HepG2 (cell line): ENCODE measurements around the gene TMBIM1. TPM values are rescaled to one million over a fixed set of nuclear protein-coding genes. Genes with fewer than 3 reads are reported as not detected.

Experiments
- ATAC-seq: fragments of 200-7000 bp; cut with Tn5 transposase; 3 replicates; pipeline ENCODE4 v1.9.1; 2020; ENCODE audit warnings: mild to moderate bottlenecking, moderate library complexity
- BruUV-seq: library from RNA; stranded (reverse); fragments of 400-500 nt; replicated peaks from 2 replicates; lab custom pipeline; 2021; lab: Mats Ljungman, UMichigan
- CTCF ChIA-PET: fragments of 300-600 bp; formaldehyde crosslinking; extraction: SDS; loops from one replicate; lab custom pipeline; 2021; ENCODE audit warnings: low total read pairs, inconsistent platforms, low intra/inter-chr PET ratio; lab: Yijun Ruan, JAX
- POLR2A ChIA-PET: fragments of 350-600 bp; sonication (Branson Sonifier 250); formaldehyde crosslinking; loops from one replicate; lab custom pipeline; 2020; ENCODE audit warnings: antibody characterized with exemption, inconsistent platforms; lab: Yijun Ruan, JAX
- DNase-seq: peaks from one replicate; pipeline ENCODE4 v3.0.0-alpha.2; 2015; ENCODE audit warnings: low spot score
- FAIRE-seq: peaks from 3 replicates; lab custom pipeline; 2011; peaks lifted over from hg19 to GRCh38; lab: Jason Lieb, UNC
- H2AFZ ChIP-seq: one replicate; pipeline ENCODE4 v1.6.1; 2011; ENCODE audit warnings: low read length, inconsistent platforms
- H3K27ac ChIP-seq: fragments of 300-600 bp; 3 replicates; pipeline ENCODE4 v1.8.0; 2011; ENCODE audit warnings: mixed run types, mild to moderate bottlenecking, mixed read lengths, low read length, inconsistent platforms; ENCODE audit not compliant: insufficient read depth; ENCODE audit errors: extremely low read length
- H3K27me3 ChIP-seq, 2 experiments: fragments of 200-600 bp in 1 of 2; 2 replicates in 1 of 2; 3 replicates in 1 of 2; pipeline versions ENCODE4 v1.6.0 to v1.8.0; 2011; ENCODE audit warnings: low read length in 2 of 2, mild to moderate bottlenecking in 2 of 2, moderate library complexity in 2 of 2, inconsistent platforms in 1 of 2; ENCODE audit not compliant: insufficient read depth in 2 of 2, control insufficient read depth in 1 of 2
- H3K36me3 ChIP-seq, 2 experiments: fragments of 200-600 bp in 1 of 2; replicated peaks in 1 of 2; 2 replicates in 1 of 2; 3 replicates in 1 of 2; pipeline versions ENCODE4 v1.5.1 to v1.8.0; 2011; ENCODE audit warnings: low read length in 2 of 2, inconsistent platforms in 1 of 2; ENCODE audit not compliant: insufficient read depth in 2 of 2, control insufficient read depth in 1 of 2
- H3K4me1 ChIP-seq: 2 replicates; pipeline ENCODE4 v1.5.1; 2012; ENCODE audit warnings: low read length, inconsistent platforms; ENCODE audit not compliant: insufficient read depth
- H3K4me2 ChIP-seq: 2 replicates; pipeline ENCODE4 v1.6.0; 2011; ENCODE audit warnings: low read depth, low read length, inconsistent platforms
- H3K4me3 ChIP-seq, 3 experiments: fragments of 200-600 bp in 1 of 3; sonication (generic), shearing (Covaris generic) in 1 of 3; replicated peaks in 1 of 3; 2 replicates each; pipeline ENCODE4 v1.5.1; 2011 to 2016; ENCODE audit warnings: low read length in 3 of 3, inconsistent platforms in 2 of 3, low read depth in 2 of 3, mild to moderate bottlenecking in 2 of 3, control low read depth in 1 of 3, mixed read lengths in 1 of 3; ENCODE audit not compliant: insufficient read depth in 1 of 3
- H3K79me2 ChIP-seq: one replicate; pipeline ENCODE4 v1.6.1; 2011; ENCODE audit warnings: low read length, inconsistent platforms; ENCODE audit not compliant: insufficient read depth
- H3K9ac ChIP-seq: 2 replicates; pipeline ENCODE4 v1.6.0; 2011; ENCODE audit warnings: mild to moderate bottlenecking, low read depth, low read length, inconsistent platforms; ENCODE audit not compliant: insufficient read depth
- H3K9me3 ChIP-seq: 2 replicates; pipeline ENCODE4 v1.5.1; 2012; ENCODE audit warnings: mild to moderate bottlenecking, low read length
- H4K20me1 ChIP-seq: 2 replicates; pipeline ENCODE4 v1.6.0; 2011; ENCODE audit warnings: inconsistent platforms, mild to moderate bottlenecking, low read length, moderate library complexity; ENCODE audit not compliant: insufficient read depth
- AGO2 ChIP-seq: fragments of 200-400 bp; formaldehyde crosslinking; optimal IDR thresholded peaks from 2 replicates; pipeline ENCODE3; 2017; ENCODE audit warnings: mild to moderate bottlenecking, low read depth, low read length, moderate library complexity
- JARID2 ChIP-seq: sonication (generic); formaldehyde crosslinking; IDR thresholded peaks from 2 replicates; pipeline ENCODE4 v1.8.1; 2023; ENCODE audit warnings: missing genetic modification reagents, inconsistent platforms; ENCODE audit not compliant: insufficient replicate concordance
- POLR2A ChIP-seq, 2 experiments: IDR thresholded peaks; 2 replicates each; pipeline ENCODE4 v1.6.1; 2011; ENCODE audit warnings: low read depth in 2 of 2, low read length in 2 of 2, mild to moderate bottlenecking in 1 of 2, moderate library complexity in 1 of 2; ENCODE audit not compliant: insufficient read depth in 1 of 2
- RAD21 ChIP-seq: fragments of 450-650 bp; formaldehyde crosslinking; IDR thresholded peaks from 2 replicates; pipeline ENCODE4 v1.5.0; 2020; ENCODE audit warnings: mild to moderate bottlenecking
- RBFOX2 ChIP-seq: fragments of 200-400 bp; formaldehyde crosslinking; IDR thresholded peaks from 2 replicates; pipeline ENCODE4 v1.6.1; 2017; ENCODE audit warnings: low read depth, mild to moderate bottlenecking, low read length
- SYNCRIP ChIP-seq: fragments of 200-400 bp; formaldehyde crosslinking; IDR thresholded peaks from 2 replicates; pipeline ENCODE4 v1.6.1; 2018; ENCODE audit warnings: mild to moderate bottlenecking, low read depth, low read length; ENCODE audit not compliant: insufficient read depth
- ZBTB1 ChIP-seq: sonication (generic); formaldehyde crosslinking; IDR thresholded peaks from 2 replicates; pipeline ENCODE4 v1.4.0; 2020; ENCODE audit warnings: missing genetic modification reagents, borderline replicate concordance
- ZFY ChIP-seq: sonication (generic); formaldehyde crosslinking; IDR thresholded peaks from 2 replicates; pipeline ENCODE4 v1.4.0; 2020; ENCODE audit warnings: missing genetic modification reagents
- ZNF263 ChIP-seq: sonication (generic); formaldehyde crosslinking; IDR thresholded peaks from 2 replicates; pipeline ENCODE4 v1.4.0; 2020; ENCODE audit warnings: missing genetic modification reagents
- ZNF292 ChIP-seq: sonication (generic); formaldehyde crosslinking; IDR thresholded peaks from 2 replicates; pipeline ENCODE4 v1.8.1; 2022; ENCODE audit warnings: mild to moderate bottlenecking, low read depth, missing genetic modification reagents, borderline replicate concordance
- ZNF572 ChIP-seq: sonication (generic); formaldehyde crosslinking; IDR thresholded peaks from 2 replicates; pipeline ENCODE4 v1.5.1; 2020; ENCODE audit warnings: mild to moderate bottlenecking, missing genetic modification reagents
- WGBS: methylation state at CpG from one replicate; pipeline ENCODE4 v1.1.6; 2017; ENCODE audit warnings: low lambda C conversion rate; 5-methylcytosine and 5-hydroxymethylcytosine counted together
- in situ Hi-C: cut with HindIII; loops from 2 replicates; pipeline ENCODE4 v1.10.0; 2017; ENCODE audit warnings: low pct_unique_long_range_greater_than_20kb; ENCODE audit not compliant: extremely low pct_ligation_motif_present
- intact Hi-C: fragments of 100-400 bp; cut with micrococcal nuclease; formaldehyde crosslinking; loops from one replicate; pipeline ENCODE4 v1.10.0; 2022; ENCODE audit not compliant: unreplicated experiment
- polyA plus RNA-seq, 8 experiments: library from polyadenylated mRNA; depleted of rRNA in 3 of 8; stranded (reverse) in 7 of 8; unstranded in 1 of 8; fragments of >200 nt; fragmentation: Illumina TruSeq in 4 of 8; extraction: Trizol in 4 of 8; gene quantifications; 2 replicates each; pipeline versions ENCODE4 v1.2.1 to v1.2.3, GENCODE V29; 2011 to 2016; ENCODE audit warnings: low read depth in 4 of 8, missing spikeins in 1 of 8, mixed read lengths in 1 of 8; ENCODE audit not compliant: insufficient read depth in 1 of 8
- total RNA-seq, 5 experiments: library from RNA; depleted of rRNA; stranded (reverse); fragments of >200 nt; fragmentation: Illumina TruSeq; extraction: Trizol; gene quantifications; 2 replicates each; pipeline ENCODE4 v1.2.3, GENCODE V29; 2016; ENCODE audit warnings: low read depth in 1 of 5
- TF ChIP-seq, protein P1 (sequence below): sonication (generic); formaldehyde crosslinking; IDR thresholded peaks from 2 replicates; pipeline ENCODE4 v1.4.0; 2020; ENCODE audit warnings: missing genetic modification reagents
- TF ChIP-seq, protein P2 (sequence below): sonication (generic); formaldehyde crosslinking; IDR thresholded peaks from 2 replicates; pipeline ENCODE4 v1.5.1; 2020; ENCODE audit warnings: mild to moderate bottlenecking, missing genetic modification reagents, moderate library complexity

The TMBIM1 gene
- total and polyA plus RNA-seq, 2 of the 13 experiments (the other 11 are each of a cell fraction or from before 2014, with no cell fraction given), result 127 to 139 TPM

DNA sequence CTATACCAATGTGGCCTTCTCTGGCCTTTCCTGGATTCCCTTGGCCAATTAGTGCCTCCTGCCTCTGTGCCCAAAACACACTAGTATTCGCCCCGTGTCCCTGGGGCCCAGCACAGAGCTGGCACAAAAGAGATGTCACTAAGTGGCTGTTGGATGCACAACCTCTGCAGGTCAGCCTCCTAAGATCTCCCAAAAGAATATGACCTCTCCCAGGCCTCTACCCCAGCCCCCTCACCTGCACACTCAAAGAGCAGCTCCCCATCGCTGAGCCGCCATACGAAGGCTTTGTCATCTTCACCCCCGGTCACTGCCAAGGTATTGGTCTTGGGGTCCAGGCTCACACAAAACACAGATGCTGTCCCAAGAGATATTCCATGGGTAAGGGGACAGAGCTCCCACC is 25.0 kb downstream of the TMBIM1 start:
- H3K4me3 ChIP-seq, result no peak overlapping the region
- H3K9me3 ChIP-seq, result no peaks in the 10 kb centered on the region
- FAIRE-seq (no peak), ATAC-seq (no peak), DNase-seq (no peak)
- in situ Hi-C loops, result no loop called here
- H3K27me3 ChIP-seq, result no peaks in the 10 kb centered on the region; a peak in 1 of 5 replicates
- H4K20me1 ChIP-seq, result no peaks in the 10 kb centered on the region
- H3K4me1 ChIP-seq, result peaks cover 63% of the 10 kb centered on the region
- H3K4me2 ChIP-seq, result no peak overlapping the region
- H3K36me3 ChIP-seq, result peaks cover 19 to 40% of the 10 kb centered on the region in 2 experiments
- no TSS peak for BruUV-seq
- TF ChIP-seq, protein P1, sequence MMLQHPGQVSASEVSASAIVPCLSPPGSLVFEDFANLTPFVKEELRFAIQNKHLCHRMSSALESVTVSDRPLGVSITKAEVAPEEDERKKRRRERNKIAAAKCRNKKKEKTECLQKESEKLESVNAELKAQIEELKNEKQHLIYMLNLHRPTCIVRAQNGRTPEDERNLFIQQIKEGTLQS (CRISPR knock-in tag), result no peak
- TF ChIP-seq RBFOX2, result 0 out of 2 replicates have a peak, but pooled peaks have one; percentile 21
- H3K9ac ChIP-seq, result no peak overlapping the region
- H3K27ac ChIP-seq, result no peak overlapping the region
- POLR2A ChIA-PET, result no interaction called here
- CTCF ChIA-PET, result no interaction called here
- 97% methylated on average over 6 of the region's 6 CpGs for WGBS
- H3K79me2 ChIP-seq, result peaks cover 21% of the 10 kb centered on the region
- H2AFZ ChIP-seq, result no peak overlapping the region
- intact Hi-C loops, result no loop called here

DNA sequence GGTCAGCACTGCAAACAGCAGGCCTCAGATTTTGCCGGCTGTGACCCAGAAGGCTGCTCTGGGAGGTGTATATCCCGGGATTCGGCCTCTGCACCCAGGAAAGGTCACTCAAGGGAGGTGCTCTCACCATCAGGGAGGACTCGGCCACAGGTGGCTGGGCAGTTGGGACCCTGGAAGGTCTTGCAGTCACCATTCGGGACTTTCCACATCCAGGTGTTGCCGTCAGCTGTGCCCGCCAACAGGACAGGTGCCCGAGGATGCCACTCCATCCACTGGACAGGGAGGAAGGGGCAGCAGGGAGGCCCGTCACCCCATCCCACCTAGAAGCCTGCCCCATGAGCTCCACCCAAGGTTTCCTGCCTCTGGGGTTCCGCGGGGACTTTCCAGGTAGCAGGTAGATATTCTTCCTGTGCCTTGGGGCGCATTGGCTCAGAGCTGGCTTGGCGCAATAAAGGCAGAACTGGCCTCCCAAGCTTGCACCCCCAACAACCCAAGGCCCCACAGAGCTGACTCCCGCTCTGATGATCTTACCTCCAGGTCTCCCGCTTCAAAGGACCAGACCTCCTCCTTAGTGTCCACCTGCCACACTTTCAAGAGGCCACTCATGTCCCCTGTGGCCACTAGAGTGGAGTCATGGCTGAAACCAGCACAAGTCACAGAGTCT is 25.9 kb downstream of the TMBIM1 start:
- no TSS peak for BruUV-seq
- WGBS, result 80% methylated on average over 10 of the region's 15 CpGs
- in situ Hi-C loops, result no loop called here
- no peak for FAIRE-seq
- Histone ChIP-seq H3K9ac (no peak overlapping the region), H4K20me1 (no peaks in the 10 kb centered on the region), H3K27ac (peak overlapping the region; percentile 36), H3K4me1 (peaks cover 62% of the 10 kb centered on the region), H3K36me3 (peaks cover 19 to 40% of the 10 kb centered on the region in 2 experiments), H3K79me2 (peaks cover 15% of the 10 kb centered on the region), H3K27me3 (no peaks in the 10 kb centered on the region; a peak in 1 of 5 replicates), H3K4me2 (no peak overlapping the region), H3K4me3 (no peak overlapping the region), H3K9me3 (no peaks in the 10 kb centered on the region), H2AFZ (no peak overlapping the region)
- DNase-seq, result no peak
- ChIA-PET POLR2A (interaction anchor here (0.8 kb wide), 1 partner anchor 24 kb away, joined by 3 read pairs; no protein-coding TSS in a partner anchor), CTCF (no interaction called here)
- intact Hi-C loops, result no loop called here
- no peak for ATAC-seq
- 0 out of 2 replicates have a peak, but pooled peaks have one; percentile 35 for TF ChIP-seq ZNF572
- no peak for TF ChIP-seq RAD21
- TF ChIP-seq POLR2A (IDR thresholded peaks at IDR 0.05; ENCODE audit: insufficient read depth in 1 of 2, low read depth in 2 of 2, low read length in 2 of 2), result 0 out of 4 replicates have a peak, but pooled peaks of 1 of the 2 experiments have one; percentile 13
- TF ChIP-seq JARID2, result no peak
- no peak for TF ChIP-seq SYNCRIP
- no peak for TF ChIP-seq ZBTB1 (CRISPR knock-in tag)
- TF ChIP-seq, protein P2, sequence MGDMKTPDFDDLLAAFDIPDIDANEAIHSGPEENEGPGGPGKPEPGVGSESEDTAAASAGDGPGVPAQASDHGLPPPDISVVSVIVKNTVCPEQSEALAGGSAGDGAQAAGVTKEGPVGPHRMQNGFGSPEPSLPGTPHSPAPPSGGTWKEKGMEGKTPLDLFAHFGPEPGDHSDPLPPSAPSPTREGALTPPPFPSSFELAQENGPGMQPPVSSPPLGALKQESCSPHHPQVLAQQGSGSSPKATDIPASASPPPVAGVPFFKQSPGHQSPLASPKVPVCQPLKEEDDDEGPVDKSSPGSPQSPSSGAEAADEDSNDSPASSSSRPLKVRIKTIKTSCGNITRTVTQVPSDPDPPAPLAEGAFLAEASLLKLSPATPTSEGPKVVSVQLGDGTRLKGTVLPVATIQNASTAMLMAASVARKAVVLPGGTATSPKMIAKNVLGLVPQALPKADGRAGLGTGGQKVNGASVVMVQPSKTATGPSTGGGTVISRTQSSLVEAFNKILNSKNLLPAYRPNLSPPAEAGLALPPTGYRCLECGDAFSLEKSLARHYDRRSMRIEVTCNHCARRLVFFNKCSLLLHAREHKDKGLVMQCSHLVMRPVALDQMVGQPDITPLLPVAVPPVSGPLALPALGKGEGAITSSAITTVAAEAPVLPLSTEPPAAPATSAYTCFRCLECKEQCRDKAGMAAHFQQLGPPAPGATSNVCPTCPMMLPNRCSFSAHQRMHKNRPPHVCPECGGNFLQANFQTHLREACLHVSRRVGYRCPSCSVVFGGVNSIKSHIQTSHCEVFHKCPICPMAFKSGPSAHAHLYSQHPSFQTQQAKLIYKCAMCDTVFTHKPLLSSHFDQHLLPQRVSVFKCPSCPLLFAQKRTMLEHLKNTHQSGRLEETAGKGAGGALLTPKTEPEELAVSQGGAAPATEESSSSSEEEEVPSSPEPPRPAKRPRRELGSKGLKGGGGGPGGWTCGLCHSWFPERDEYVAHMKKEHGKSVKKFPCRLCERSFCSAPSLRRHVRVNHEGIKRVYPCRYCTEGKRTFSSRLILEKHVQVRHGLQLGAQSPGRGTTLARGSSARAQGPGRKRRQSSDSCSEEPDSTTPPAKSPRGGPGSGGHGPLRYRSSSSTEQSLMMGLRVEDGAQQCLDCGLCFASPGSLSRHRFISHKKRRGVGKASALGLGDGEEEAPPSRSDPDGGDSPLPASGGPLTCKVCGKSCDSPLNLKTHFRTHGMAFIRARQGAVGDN (CRISPR knock-in tag), result peak; percentile 53
- TF ChIP-seq ZNF292 (CRISPR knock-in tag), result no peak
- TF ChIP-seq AGO2, result peak; percentile 42
- peak; percentile 18; the same call in 1 of the 2 replicates for TF ChIP-seq ZFY
- peak; percentile 85 for TF ChIP-seq ZNF263 (CRISPR knock-in tag)
